ENCODE measurements around the gene CCL18. TPM values are rescaled to one million over a fixed set of nuclear protein-coding genes. Genes with fewer than 3 reads are reported as not detected.

CCL18 gene
- total and polyA plus RNA-seq, 2 of the 8 experiments (the other 6 are each of a cell fraction or from before 2014, with no cell fraction given) = not detected

- TF ChIP-seq CHD7 (IDR thresholded peaks at IDR 0.05; ENCODE audit: insufficient replicate concordance, low read length) (no peak), GABPA (IDR thresholded peaks at IDR 0.05; ENCODE audit: borderline replicate concordance, insufficient read depth, low read length) (no peak), EZH2 (IDR thresholded peaks at IDR 0.05; ENCODE audit: low read depth, low read length, severe bottlenecking) (no peak), RAD21 (IDR thresholded peaks at IDR 0.05 in 1 of 2, conservative IDR thresholded peaks at IDR 0.05 in 1 of 2; ENCODE audit: low read depth in 2 of 2, low read length in 2 of 2) (no peak), HDAC2 (IDR thresholded peaks at IDR 0.05; ENCODE audit: borderline replicate concordance in 1 of 2, low read depth in 2 of 2, low read length in 2 of 2) (no peak), FOSL1 (IDR thresholded peaks at IDR 0.05; ENCODE audit: insufficient read depth, low read depth, low read length) (no peak), NANOG (IDR thresholded peaks at IDR 0.05; ENCODE audit: insufficient read depth, low read depth, low read length, poor library complexity, severe bottlenecking) (no peak), SP4 (IDR thresholded peaks at IDR 0.05; ENCODE audit: low read length) (no peak), TAF1 (IDR thresholded peaks at IDR 0.05; ENCODE audit: low read depth, low read length) (no peak)
Observed at GRCh38 chr17:36049643-36050042, 14.4 kb upstream of the CCL18 start (continued).

Data from H1 (cell line).